Caco-2 (cell line): ENCODE measurements around the gene RAB10. TPM values are rescaled to one million over a fixed set of nuclear protein-coding genes. Genes with fewer than 3 reads are reported as not detected.
"Not testable (repeated sequence)": the region's sequence is repeated elsewhere in the genome, so short reads cannot be mapped to it uniquely, and the experiment has no call there.

Experiments
- BruUV-seq: library from RNA; stranded (reverse); fragments of 400-500 nt; replicated peaks from 2 replicates; lab custom pipeline; 2021; lab: Mats Ljungman, UMichigan
- CTCF ChIA-PET: fragments of 300-600 bp; sonication (Branson Sonifier 250); formaldehyde crosslinking; loops from one replicate; lab custom pipeline; 2022; ENCODE audit warnings: antibody characterized with exemption; lab: Charles Lee
- POLR2A ChIA-PET: fragments of 300-600 bp; sonication (Branson Sonifier 250); formaldehyde crosslinking; loops from one replicate; lab custom pipeline; 2022; ENCODE audit warnings: antibody characterized with exemption; lab: Charles Lee
- DNase-seq, 2 experiments: peaks; one replicate each; pipeline versions ENCODE4 v3.0.0 to v3.0.0-alpha.2; 2020 to 2022
- H3K27me3 ChIP-seq: replicated peaks from 2 replicates; pipeline ENCODE4 v1.6.0; 2011; ENCODE audit warnings: low read length; ENCODE audit not compliant: control insufficient read depth, insufficient read depth
- H3K36me3 ChIP-seq: 2 replicates; pipeline ENCODE4 v1.5.1; 2011; ENCODE audit warnings: low read length; ENCODE audit not compliant: control insufficient read depth, insufficient read depth
- H3K4me1 ChIP-seq: fragments of 250-450 bp; sonication (Bioruptor Pico); 2 replicates; pipeline ENCODE4 v1.5.1; 2020; ENCODE audit warnings: mild to moderate bottlenecking
- H3K4me3 ChIP-seq: 2 replicates; pipeline ENCODE4 v1.5.1; 2011; ENCODE audit warnings: low read depth, mild to moderate bottlenecking, control low read depth, low read length
- H3K9me3 ChIP-seq: fragments of 250-450 bp; sonication (Bioruptor Pico); 2 replicates; pipeline ENCODE4 v1.5.1; 2020; ENCODE audit warnings: mild to moderate bottlenecking, moderate library complexity
- H3K27ac Mint-ChIP-seq: one replicate; pipeline ENCODE4 v1.8.0; 2022; ENCODE audit warnings: mixed read lengths; ENCODE audit not compliant: unreplicated experiment
- H3K27me3 Mint-ChIP-seq: one replicate; pipeline ENCODE4 v1.8.0; 2022; ENCODE audit warnings: mixed read lengths; ENCODE audit not compliant: insufficient read depth, unreplicated experiment
- H3K36me3 Mint-ChIP-seq: one replicate; pipeline ENCODE4 v1.8.0; 2022; ENCODE audit warnings: mild to moderate bottlenecking, mixed read lengths; ENCODE audit not compliant: insufficient read depth, unreplicated experiment
- H3K4me1 Mint-ChIP-seq: one replicate; pipeline ENCODE4 v1.8.0; 2022; ENCODE audit warnings: low read depth, mixed read lengths; ENCODE audit not compliant: unreplicated experiment
- H3K4me3 Mint-ChIP-seq: one replicate; pipeline ENCODE4 v1.8.0; 2022; ENCODE audit warnings: mild to moderate bottlenecking, moderate library complexity, mixed read lengths; ENCODE audit not compliant: unreplicated experiment
- H3K9me3 Mint-ChIP-seq: one replicate; pipeline ENCODE4 v1.8.0; 2022; ENCODE audit warnings: mixed read lengths; ENCODE audit not compliant: unreplicated experiment
- CTCF ChIP-seq, 2 experiments: fragments of 200-600 bp in 1 of 2; IDR thresholded peaks; 1 replicate in 1 of 2; 2 replicates in 1 of 2; pipeline versions ENCODE4 v1.5.1 to v1.8.0; 2011 to 2022; ENCODE audit warnings: antibody characterized with exemption in 1 of 2, control low read depth in 1 of 2, inconsistent platforms in 1 of 2, low read depth in 1 of 2, low read length in 1 of 2, mild to moderate bottlenecking in 1 of 2, moderate library complexity in 1 of 2; ENCODE audit not compliant: insufficient read depth in 1 of 2, severe bottlenecking in 1 of 2, unreplicated experiment in 1 of 2
- intact Hi-C: fragments of 100-400 bp; cut with micrococcal nuclease; formaldehyde crosslinking; loops from one replicate; pipeline ENCODE4 v1.10.0; 2022; ENCODE audit not compliant: unreplicated experiment
- total RNA-seq: library from RNA; stranded (reverse); gene quantifications from 2 replicates; pipeline ENCODE4 v1.2.3, GENCODE V29; 2022

The RAB10 gene
- total RNA-seq, 1 experiment from 2014 or later: 213 TPM

GRCh38 chr2:26164641-26165211 lies 130.8 kb downstream of the RAB10 start:
- Mint-ChIP-seq H3K4me1 (no peaks in the 10 kb centered on the region), H3K9me3 (no peaks in the 10 kb centered on the region), H3K36me3 (no peaks in the 10 kb centered on the region), H3K4me3 (no peak overlapping the region), H3K27ac (no peak overlapping the region), H3K27me3 (peaks cover 3% of the 10 kb centered on the region)
- intact Hi-C loops: no loop called here
- Histone ChIP-seq H3K4me3 (no peak overlapping the region), H3K27me3 (no peaks in the 10 kb centered on the region), H3K4me1 (no peaks in the 10 kb centered on the region), H3K9me3 (no peaks in the 10 kb centered on the region), H3K36me3 (no peaks in the 10 kb centered on the region)
- no TSS peak for BruUV-seq
- CTCF ChIA-PET: interaction anchor here (0.7 kb wide), 1 partner anchor 45 kb away, joined by 6 read pairs; no protein-coding TSS in a partner anchor
- no peak for TF ChIP-seq CTCF (IDR thresholded peaks at IDR 0.05; ENCODE audit: insufficient read depth in 1 of 2, low read depth in 1 of 2, low read length in 1 of 2, severe bottlenecking in 1 of 2, unreplicated experiment in 1 of 2)
- DNase-seq: no peak
- POLR2A ChIA-PET: no interaction called here

- no peaks in the 10 kb centered on the region for H3K4me1 ChIP-seq
- intact Hi-C loops: no loop called here
- no peak overlapping the region for H3K4me3 ChIP-seq
- no peak overlapping the region for H3K4me3 Mint-ChIP-seq
- ChIA-PET CTCF (interaction anchor here (0.7 kb wide), 1 partner anchor 46 kb away, joined by 6 read pairs; no protein-coding TSS in a partner anchor), POLR2A (no interaction called here)
- no peaks in the 10 kb centered on the region for H3K36me3 ChIP-seq
- H3K9me3 ChIP-seq: no peaks in the 10 kb centered on the region
- TF ChIP-seq CTCF (IDR thresholded peaks at IDR 0.05; ENCODE audit: insufficient read depth in 1 of 2, low read depth in 1 of 2, low read length in 1 of 2, severe bottlenecking in 1 of 2, unreplicated experiment in 1 of 2): no peak
- H3K27ac Mint-ChIP-seq: no peak overlapping the region
- no TSS peak for BruUV-seq
- no peak for DNase-seq
- no peaks in the 10 kb centered on the region for H3K4me1 Mint-ChIP-seq
- no peaks in the 10 kb centered on the region for H3K36me3 Mint-ChIP-seq
- H3K27me3 Mint-ChIP-seq: peaks cover 3% of the 10 kb centered on the region
- no peaks in the 10 kb centered on the region for H3K9me3 Mint-ChIP-seq
- no peaks in the 10 kb centered on the region for H3K27me3 ChIP-seq
Measured at GRCh38 chr2:26165403-26165802, 131.5 kb downstream of the RAB10 start.

GRCh38 chr2:26166541-26166940 lies 132.7 kb downstream of the RAB10 start:
- intact Hi-C loops, H3K36me3 ChIP-seq, CTCF ChIA-PET, POLR2A ChIA-PET, H3K4me3 ChIP-seq, H3K4me3 Mint-ChIP-seq, H3K9me3 Mint-ChIP-seq, H3K4me1 Mint-ChIP-seq, H3K27me3 ChIP-seq, H3K27ac Mint-ChIP-seq, H3K4me1 ChIP-seq, BruUV-seq, H3K27me3 Mint-ChIP-seq, H3K36me3 Mint-ChIP-seq, H3K9me3 ChIP-seq: not testable (repeated sequence)
- DNase-seq: peak in 1 of 2 experiments; percentile 10
